HepG2 (cell line): ENCODE measurements around the gene RHOC. TPM values are rescaled to one million over a fixed set of nuclear protein-coding genes. Genes with fewer than 3 reads are reported as not detected.

Experiments
- ATAC-seq: fragments of 200-7000 bp; cut with Tn5 transposase; 3 replicates; pipeline ENCODE4 v1.9.1; 2020; ENCODE audit warnings: mild to moderate bottlenecking, moderate library complexity
- BruUV-seq: library from RNA; stranded (reverse); fragments of 400-500 nt; replicated peaks from 2 replicates; lab custom pipeline; 2021; lab: Mats Ljungman, UMichigan
- CTCF ChIA-PET: fragments of 300-600 bp; formaldehyde crosslinking; extraction: SDS; loops from one replicate; lab custom pipeline; 2021; ENCODE audit warnings: low total read pairs, inconsistent platforms, low intra/inter-chr PET ratio; lab: Yijun Ruan, JAX
- POLR2A ChIA-PET: fragments of 350-600 bp; sonication (Branson Sonifier 250); formaldehyde crosslinking; loops from one replicate; lab custom pipeline; 2020; ENCODE audit warnings: antibody characterized with exemption, inconsistent platforms; lab: Yijun Ruan, JAX
- DNase-seq: peaks from one replicate; pipeline ENCODE4 v3.0.0-alpha.2; 2015; ENCODE audit warnings: low spot score
- FAIRE-seq: peaks from 3 replicates; lab custom pipeline; 2011; peaks lifted over from hg19 to GRCh38; lab: Jason Lieb, UNC
- H2AFZ ChIP-seq: one replicate; pipeline ENCODE4 v1.6.1; 2011; ENCODE audit warnings: low read length, inconsistent platforms
- H3K27ac ChIP-seq: fragments of 300-600 bp; 3 replicates; pipeline ENCODE4 v1.8.0; 2011; ENCODE audit warnings: mixed run types, mild to moderate bottlenecking, mixed read lengths, low read length, inconsistent platforms; ENCODE audit not compliant: insufficient read depth; ENCODE audit errors: extremely low read length
- H3K27me3 ChIP-seq, 2 experiments: fragments of 200-600 bp in 1 of 2; 2 replicates in 1 of 2; 3 replicates in 1 of 2; pipeline versions ENCODE4 v1.6.0 to v1.8.0; 2011; ENCODE audit warnings: low read length in 2 of 2, mild to moderate bottlenecking in 2 of 2, moderate library complexity in 2 of 2, inconsistent platforms in 1 of 2; ENCODE audit not compliant: insufficient read depth in 2 of 2, control insufficient read depth in 1 of 2
- H3K36me3 ChIP-seq, 2 experiments: fragments of 200-600 bp in 1 of 2; replicated peaks in 1 of 2; 2 replicates in 1 of 2; 3 replicates in 1 of 2; pipeline versions ENCODE4 v1.5.1 to v1.8.0; 2011; ENCODE audit warnings: low read length in 2 of 2, inconsistent platforms in 1 of 2; ENCODE audit not compliant: insufficient read depth in 2 of 2, control insufficient read depth in 1 of 2
- H3K4me1 ChIP-seq: 2 replicates; pipeline ENCODE4 v1.5.1; 2012; ENCODE audit warnings: low read length, inconsistent platforms; ENCODE audit not compliant: insufficient read depth
- H3K4me2 ChIP-seq: 2 replicates; pipeline ENCODE4 v1.6.0; 2011; ENCODE audit warnings: low read depth, low read length, inconsistent platforms
- H3K4me3 ChIP-seq, 3 experiments: fragments of 200-600 bp in 1 of 3; sonication (generic), shearing (Covaris generic) in 1 of 3; replicated peaks in 1 of 3; 2 replicates each; pipeline ENCODE4 v1.5.1; 2011 to 2016; ENCODE audit warnings: low read length in 3 of 3, inconsistent platforms in 2 of 3, low read depth in 2 of 3, mild to moderate bottlenecking in 2 of 3, control low read depth in 1 of 3, mixed read lengths in 1 of 3; ENCODE audit not compliant: insufficient read depth in 1 of 3
- H3K79me2 ChIP-seq: one replicate; pipeline ENCODE4 v1.6.1; 2011; ENCODE audit warnings: low read length, inconsistent platforms; ENCODE audit not compliant: insufficient read depth
- H3K9ac ChIP-seq: 2 replicates; pipeline ENCODE4 v1.6.0; 2011; ENCODE audit warnings: mild to moderate bottlenecking, low read depth, low read length, inconsistent platforms; ENCODE audit not compliant: insufficient read depth
- H3K9me3 ChIP-seq: 2 replicates; pipeline ENCODE4 v1.5.1; 2012; ENCODE audit warnings: mild to moderate bottlenecking, low read length
- H4K20me1 ChIP-seq: 2 replicates; pipeline ENCODE4 v1.6.0; 2011; ENCODE audit warnings: inconsistent platforms, mild to moderate bottlenecking, low read length, moderate library complexity; ENCODE audit not compliant: insufficient read depth
- FOXJ3 ChIP-seq: sonication (generic); formaldehyde crosslinking; IDR thresholded peaks from 2 replicates; pipeline ENCODE4 v1.4.0; 2020; ENCODE audit warnings: missing genetic modification reagents, mild to moderate bottlenecking, borderline replicate concordance
- MAF1 ChIP-seq: sonication (generic); formaldehyde crosslinking; IDR thresholded peaks from 2 replicates; pipeline ENCODE4 v1.5.0; 2020; ENCODE audit warnings: missing genetic modification reagents, borderline replicate concordance
- MED8 ChIP-seq: sonication (generic); formaldehyde crosslinking; IDR thresholded peaks from 2 replicates; pipeline ENCODE4 v1.8.1; 2023; ENCODE audit warnings: mild to moderate bottlenecking, missing genetic modification reagents; ENCODE audit not compliant: insufficient replicate concordance
- SP4 ChIP-seq: sonication (generic); formaldehyde crosslinking; IDR thresholded peaks from 2 replicates; pipeline ENCODE4 v1.8.1; 2023; ENCODE audit warnings: mild to moderate bottlenecking, missing genetic modification reagents
- SUZ12 ChIP-seq: fragments of 150-350 bp; IDR thresholded peaks from 2 replicates; pipeline ENCODE4 v1.6.1; 2014; ENCODE audit warnings: low read depth, low read length
- TARDBP ChIP-seq: sonication (generic); formaldehyde crosslinking; IDR thresholded peaks from 2 replicates; pipeline ENCODE4 v1.8.0; 2022; ENCODE audit warnings: mild to moderate bottlenecking, missing genetic modification reagents
- ZFX ChIP-seq: sonication (generic); formaldehyde crosslinking; IDR thresholded peaks from 2 replicates; pipeline ENCODE4 v1.4.0; 2020; ENCODE audit warnings: mild to moderate bottlenecking, low read depth, missing genetic modification reagents, moderate library complexity
- ZNF263 ChIP-seq: sonication (generic); formaldehyde crosslinking; IDR thresholded peaks from 2 replicates; pipeline ENCODE4 v1.4.0; 2020; ENCODE audit warnings: missing genetic modification reagents
- ZNF326 ChIP-seq: sonication (generic); formaldehyde crosslinking; IDR thresholded peaks from 2 replicates; pipeline ENCODE4 v1.4.0; 2020; ENCODE audit warnings: missing genetic modification reagents, borderline replicate concordance
- ZNF468 ChIP-seq: sonication (generic); formaldehyde crosslinking; IDR thresholded peaks from 2 replicates; pipeline ENCODE4 v1.8.0; 2022; ENCODE audit warnings: mild to moderate bottlenecking, moderate library complexity, missing genetic modification reagents
- ZNF577 ChIP-seq: sonication (generic); formaldehyde crosslinking; IDR thresholded peaks from 2 replicates; pipeline ENCODE4 v1.4.0; 2020; ENCODE audit warnings: mild to moderate bottlenecking, low read depth, missing genetic modification reagents, borderline replicate concordance
- ZNF772 ChIP-seq: sonication (generic); formaldehyde crosslinking; IDR thresholded peaks from 2 replicates; pipeline ENCODE4 v1.5.0; 2020; ENCODE audit warnings: mild to moderate bottlenecking, missing genetic modification reagents
- WGBS: methylation state at CpG from one replicate; pipeline ENCODE4 v1.1.6; 2017; ENCODE audit warnings: low lambda C conversion rate; 5-methylcytosine and 5-hydroxymethylcytosine counted together
- in situ Hi-C: cut with HindIII; loops from 2 replicates; pipeline ENCODE4 v1.10.0; 2017; ENCODE audit warnings: low pct_unique_long_range_greater_than_20kb; ENCODE audit not compliant: extremely low pct_ligation_motif_present
- intact Hi-C: fragments of 100-400 bp; cut with micrococcal nuclease; formaldehyde crosslinking; loops from one replicate; pipeline ENCODE4 v1.10.0; 2022; ENCODE audit not compliant: unreplicated experiment
- polyA plus RNA-seq, 8 experiments: library from polyadenylated mRNA; depleted of rRNA in 3 of 8; stranded (reverse) in 7 of 8; unstranded in 1 of 8; fragments of >200 nt; fragmentation: Illumina TruSeq in 4 of 8; extraction: Trizol in 4 of 8; gene quantifications; 2 replicates each; pipeline versions ENCODE4 v1.2.1 to v1.2.3, GENCODE V29; 2011 to 2016; ENCODE audit warnings: low read depth in 4 of 8, missing spikeins in 1 of 8, mixed read lengths in 1 of 8; ENCODE audit not compliant: insufficient read depth in 1 of 8
- total RNA-seq, 5 experiments: library from RNA; depleted of rRNA; stranded (reverse); fragments of >200 nt; fragmentation: Illumina TruSeq; extraction: Trizol; gene quantifications; 2 replicates each; pipeline ENCODE4 v1.2.3, GENCODE V29; 2016; ENCODE audit warnings: low read depth in 1 of 5
- TF ChIP-seq, protein P1 (sequence below), 2 experiments: sonication (generic) in 1 of 2; formaldehyde crosslinking in 1 of 2; IDR thresholded peaks; 2 replicates each; pipeline versions ENCODE4 v1.4.0 to v1.6.1; 2018 to 2020; ENCODE audit warnings: missing genetic modification reagents in 2 of 2, borderline replicate concordance in 1 of 2, low read depth in 1 of 2, mild to moderate bottlenecking in 1 of 2, missing biosample characterization in 1 of 2
- TF ChIP-seq, protein P2 (sequence below): sonication (generic); formaldehyde crosslinking; IDR thresholded peaks from 2 replicates; pipeline ENCODE4 v1.9.0; 2021; ENCODE audit warnings: missing genetic modification reagents, mild to moderate bottlenecking, borderline replicate concordance

RHOC gene
- total and polyA plus RNA-seq, 2 of the 13 experiments (the other 11 are each of a cell fraction or from before 2014, with no cell fraction given), result 64.3 to 182 TPM

DNA sequence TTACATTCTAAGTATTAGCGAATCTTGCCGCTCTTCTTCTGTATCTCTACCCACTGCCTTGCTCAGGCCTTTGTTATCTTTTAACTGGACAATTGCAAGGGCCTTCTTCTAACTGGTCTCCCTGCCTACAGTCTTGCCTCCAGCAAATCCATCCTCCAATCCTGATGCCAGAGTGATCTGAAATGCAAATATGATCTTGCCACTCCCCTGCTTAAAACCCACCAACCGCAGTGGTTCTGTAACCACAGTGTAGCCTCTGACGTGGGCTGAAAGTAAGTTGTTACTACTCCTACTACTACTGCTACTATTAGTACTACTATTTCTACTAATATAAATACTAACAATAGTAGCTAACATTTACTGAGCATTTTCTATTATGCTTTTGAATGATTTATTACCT lies 20.1 kb downstream of the RHOC start (continued):
- TF ChIP-seq ZNF577 (CRISPR knock-in tag) (no peak), MED8 (CRISPR knock-in tag) (no peak), ZFX (no peak)
- TF ChIP-seq, all 625 proteins: peak for 0

GRCh38 chr1:112686417-112686816 lies 20.5 kb downstream of the RHOC start:
- POLR2A ChIA-PET, result no interaction called here

More at GRCh38 chr1:112686417-112686816, 20.5 kb downstream of the RHOC start:
- BruUV-seq, result no TSS peak
- DNase-seq, result no peak
- in situ Hi-C loops, result no loop called here
- no peak for ATAC-seq
- no peaks in the 10 kb centered on the region for H3K27me3 ChIP-seq
- no peak overlapping the region for H2AFZ ChIP-seq
- peaks cover 7 to 18% of the 10 kb centered on the region in 2 experiments for H3K36me3 ChIP-seq
- H3K4me2 ChIP-seq, result no peak overlapping the region
- no peak overlapping the region for H3K4me3 ChIP-seq
- CTCF ChIA-PET, result no interaction called here
- no peaks in the 10 kb centered on the region for H3K4me1 ChIP-seq
- no peak for FAIRE-seq
- 79% methylated on average over 3 of the region's 3 CpGs for WGBS
- no peaks in the 10 kb centered on the region for H3K9me3 ChIP-seq
- no peak overlapping the region for H3K9ac ChIP-seq
- H4K20me1 ChIP-seq, result no peaks in the 10 kb centered on the region
- intact Hi-C loops, result no loop called here
- H3K27ac ChIP-seq, result no peak overlapping the region
- TF ChIP-seq MAF1, result no peak
- TF ChIP-seq ZNF263, result no peak
- TF ChIP-seq ZNF326 (CRISPR knock-in tag), result no peak
- TF ChIP-seq ZNF468 (CRISPR knock-in tag), result no peak
- TF ChIP-seq, protein P1, sequence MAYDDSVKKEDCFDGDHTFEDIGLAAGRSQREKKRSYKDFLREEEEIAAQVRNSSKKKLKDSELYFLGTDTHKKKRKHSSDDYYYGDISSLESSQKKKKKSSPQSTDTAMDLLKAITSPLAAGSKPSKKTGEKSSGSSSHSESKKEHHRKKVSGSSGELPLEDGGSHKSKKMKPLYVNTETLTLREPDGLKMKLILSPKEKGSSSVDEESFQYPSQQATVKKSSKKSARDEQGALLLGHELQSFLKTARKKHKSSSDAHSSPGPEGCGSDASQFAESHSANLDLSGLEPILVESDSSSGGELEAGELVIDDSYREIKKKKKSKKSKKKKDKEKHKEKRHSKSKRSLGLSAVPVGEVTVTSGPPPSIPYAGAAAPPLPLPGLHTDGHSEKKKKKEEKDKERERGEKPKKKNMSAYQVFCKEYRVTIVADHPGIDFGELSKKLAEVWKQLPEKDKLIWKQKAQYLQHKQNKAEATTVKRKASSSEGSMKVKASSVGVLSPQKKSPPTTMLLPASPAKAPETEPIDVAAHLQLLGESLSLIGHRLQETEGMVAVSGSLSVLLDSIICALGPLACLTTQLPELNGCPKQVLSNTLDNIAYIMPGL (CRISPR knock-in tag; IDR thresholded peaks at IDR 0.05; ENCODE audit: borderline replicate concordance in 1 of 2, low read depth in 1 of 2), result no peak
- no peak for TF ChIP-seq FOXJ3 (CRISPR knock-in tag)
- TF ChIP-seq SP4 (CRISPR knock-in tag), result no peak
- TF ChIP-seq, protein P2, sequence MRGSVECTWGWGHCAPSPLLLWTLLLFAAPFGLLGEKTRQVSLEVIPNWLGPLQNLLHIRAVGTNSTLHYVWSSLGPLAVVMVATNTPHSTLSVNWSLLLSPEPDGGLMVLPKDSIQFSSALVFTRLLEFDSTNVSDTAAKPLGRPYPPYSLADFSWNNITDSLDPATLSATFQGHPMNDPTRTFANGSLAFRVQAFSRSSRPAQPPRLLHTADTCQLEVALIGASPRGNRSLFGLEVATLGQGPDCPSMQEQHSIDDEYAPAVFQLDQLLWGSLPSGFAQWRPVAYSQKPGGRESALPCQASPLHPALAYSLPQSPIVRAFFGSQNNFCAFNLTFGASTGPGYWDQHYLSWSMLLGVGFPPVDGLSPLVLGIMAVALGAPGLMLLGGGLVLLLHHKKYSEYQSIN, result no peak
- no peak for TF ChIP-seq SUZ12
- no peak for TF ChIP-seq TARDBP (CRISPR knock-in tag)
- no peak for TF ChIP-seq ZNF772 (CRISPR knock-in tag)
- H3K79me2 ChIP-seq, result peaks cover 19% of the 10 kb centered on the region
